GM12878 (cell line): Measurements from ENCODE around the gene AGBL1. TPM values are rescaled to one million over a fixed set of nuclear protein-coding genes. Genes with fewer than 3 reads are reported as not detected.

Experiments used
- ATAC-seq: fragments of 200-7000 bp; cut with Tn5 transposase; 3 replicates; pipeline ENCODE4 v1.9.1; 2020; ENCODE audit warnings: mild to moderate bottlenecking, moderate library complexity
- BruUV-seq: library from RNA; stranded (reverse); fragments of 400-500 nt; replicated peaks from 2 replicates; lab custom pipeline; 2021; lab: Mats Ljungman, UMichigan
- CTCF ChIA-PET: fragments of 300-600 bp; sonication (Branson Sonifier 250); formaldehyde crosslinking; extraction: SDS; loops from one replicate; lab custom pipeline; 2021; ENCODE audit warnings: inconsistent platforms; lab: Yijun Ruan, JAX
- POLR2A ChIA-PET: fragments of 350-600 bp; formaldehyde crosslinking; extraction: SDS; loops from one replicate; lab custom pipeline; 2021; ENCODE audit warnings: inconsistent platforms; lab: Charles Lee
- RAD21 ChIA-PET: fragments of 300-600 bp; sonication (Branson Sonifier 250); formaldehyde crosslinking; loops from one replicate; lab custom pipeline; 2023; ENCODE audit warnings: antibody characterized with exemption; ENCODE audit not compliant: unreplicated experiment; lab: Charles Lee
- SMC1A ChIA-PET: fragments of 300-600 bp; sonication (Branson Sonifier 250); formaldehyde crosslinking; loops from one replicate; lab custom pipeline; 2023; ENCODE audit not compliant: unreplicated experiment, uncharacterized antibody; lab: Charles Lee
- DNase-seq: peaks from one replicate; pipeline ENCODE4 v3.0.0-alpha.2; 2011; ENCODE audit warnings: low read depth, low spot score
- FAIRE-seq: peaks from 3 replicates; lab custom pipeline; 2011; peaks lifted over from hg19 to GRCh38; lab: Jason Lieb, UNC
- H2AFZ ChIP-seq: 2 replicates; pipeline ENCODE4 v1.6.0; 2011; ENCODE audit warnings: low read depth, low read length, control low read depth; ENCODE audit not compliant: control insufficient read depth
- H3K27ac ChIP-seq: 2 replicates; pipeline ENCODE4 v1.5.1; 2011; ENCODE audit warnings: control low read depth; ENCODE audit not compliant: control insufficient read depth, insufficient read depth
- H3K27me3 ChIP-seq, 2 experiments: replicated peaks in 1 of 2; 2 replicates each; pipeline versions ENCODE4 v1.6.0 to v1.6.1; 2011; ENCODE audit warnings: low read length in 1 of 2; ENCODE audit not compliant: control insufficient read depth in 2 of 2, insufficient read depth in 2 of 2
- H3K36me3 ChIP-seq, 2 experiments: 2 replicates each; pipeline ENCODE4 v1.5.1; 2011; ENCODE audit warnings: low read length in 1 of 2; ENCODE audit not compliant: control insufficient read depth in 2 of 2, insufficient read depth in 2 of 2
- H3K4me1 ChIP-seq: 2 replicates; pipeline ENCODE4 v1.6.1; 2011; ENCODE audit warnings: mild to moderate bottlenecking, low read length, moderate library complexity, mixed read lengths; ENCODE audit not compliant: control insufficient read depth, insufficient read depth
- H3K4me2 ChIP-seq: 2 replicates; pipeline ENCODE4 v1.6.0; 2011; ENCODE audit warnings: control low read depth; ENCODE audit not compliant: control insufficient read depth, insufficient read depth
- H3K4me3 ChIP-seq: fragments of 200-600 bp; sonication (generic); 2 replicates; pipeline ENCODE4 v1.5.1; 2016
- H3K79me2 ChIP-seq: 2 replicates; pipeline ENCODE4 v1.6.0; 2011; ENCODE audit warnings: low read length; ENCODE audit not compliant: control insufficient read depth, insufficient read depth
- H3K9ac ChIP-seq: 2 replicates; pipeline ENCODE4 v1.8.0; 2011; ENCODE audit warnings: low read length, control low read depth, mixed read lengths; ENCODE audit not compliant: control insufficient read depth, insufficient read depth
- H3K9me3 ChIP-seq: replicated peaks from 3 replicates; pipeline ENCODE4 v1.5.1; 2011; ENCODE audit warnings: mild to moderate bottlenecking, low read length; ENCODE audit not compliant: control insufficient read depth, insufficient read depth
- H4K20me1 ChIP-seq: 2 replicates; pipeline ENCODE4 v1.6.0; 2011; ENCODE audit not compliant: control insufficient read depth, insufficient read depth
- ATF3 ChIP-seq: IDR thresholded peaks from 2 replicates; pipeline ENCODE4 v1.6.1; 2011; ENCODE audit warnings: low read depth, mild to moderate bottlenecking, low read length, moderate library complexity, borderline replicate concordance; ENCODE audit errors: extremely low read depth
- E4F1 ChIP-seq: fragments of 450-650 bp; IDR thresholded peaks from 2 replicates; pipeline ENCODE4 v1.6.1; 2018; ENCODE audit warnings: borderline replicate concordance, mild to moderate bottlenecking; ENCODE audit not compliant: partially characterized antibody
- EED ChIP-seq: sonication (generic); IDR thresholded peaks from 2 replicates; pipeline ENCODE4 v1.6.1; 2016; ENCODE audit warnings: antibody characterized with exemption, low read depth
- ESRRA ChIP-seq: IDR thresholded peaks from 2 replicates; pipeline ENCODE4 v1.6.1; 2012; ENCODE audit warnings: mild to moderate bottlenecking, low read length, improper control_type of control experiment
- IRF3 ChIP-seq: fragments of 450-650 bp; IDR thresholded peaks from 2 replicates; pipeline ENCODE4 v1.6.1; 2014; ENCODE audit warnings: mild to moderate bottlenecking
- KLF5 ChIP-seq: fragments of 450-650 bp; IDR thresholded peaks from 2 replicates; pipeline ENCODE4 v1.6.1; 2014; ENCODE audit warnings: mild to moderate bottlenecking; ENCODE audit not compliant: partially characterized antibody
- NFIC ChIP-seq: IDR thresholded peaks from 2 replicates; pipeline ENCODE4 v1.6.1; 2012; ENCODE audit warnings: low read depth, mild to moderate bottlenecking, inconsistent platforms, low read length, moderate library complexity
- NR2C1 ChIP-seq: fragments of 450-650 bp; IDR thresholded peaks from 2 replicates; pipeline ENCODE4 v1.6.1; 2017; ENCODE audit warnings: antibody characterized with exemption, mild to moderate bottlenecking, moderate library complexity
- NR2F1 ChIP-seq: fragments of 450-650 bp; conservative IDR thresholded peaks from 2 replicates; pipeline ENCODE4 v1.6.1; 2017; ENCODE audit warnings: mild to moderate bottlenecking
- SMC3 ChIP-seq: IDR thresholded peaks from 2 replicates; pipeline ENCODE4 v1.6.1; 2011; ENCODE audit warnings: low read length, improper control_type of control experiment, borderline replicate concordance
- SREBF2 ChIP-seq: IDR thresholded peaks from 2 replicates; pipeline ENCODE4 v1.6.1; 2012; ENCODE audit warnings: mild to moderate bottlenecking, low read length
- TCF7 ChIP-seq: IDR thresholded peaks from 2 replicates; pipeline ENCODE4 v1.6.1; 2014; ENCODE audit warnings: antibody characterized with exemption, borderline replicate concordance
- ZNF24 ChIP-seq: fragments of 450-650 bp; IDR thresholded peaks from 2 replicates; pipeline ENCODE4 v1.6.1; 2017; ENCODE audit warnings: antibody characterized with exemption, mild to moderate bottlenecking
- ZNF622 ChIP-seq: fragments of 450-650 bp; IDR thresholded peaks from 2 replicates; pipeline ENCODE4 v1.6.1; 2017; ENCODE audit warnings: mild to moderate bottlenecking, inconsistent platforms
- WGBS: methylation state at CpG from one replicate; pipeline ENCODE4 v1.1.6; 2016; ENCODE audit warnings: low lambda C conversion rate; ENCODE audit not compliant: insufficient replicate concordance, insufficient coverage; ENCODE audit errors: missing lambda C conversion rate; 5-methylcytosine and 5-hydroxymethylcytosine counted together
- in situ Hi-C: fragments of 300-500 bp; cut with MboI; formaldehyde crosslinking; loops from 9 replicates; pipeline ENCODE4 v1.14.3; 2018; ENCODE audit warnings: mixed read lengths
- intact Hi-C: fragments of 100-400 bp; cut with micrococcal nuclease; formaldehyde crosslinking; loops from one replicate; pipeline ENCODE4 v1.14.2; 2022; ENCODE audit not compliant: unreplicated experiment
- polyA plus RNA-seq, 11 experiments: library from polyadenylated mRNA; depleted of rRNA in 4 of 11; unstranded in 6 of 11; stranded (reverse) in 5 of 11; fragments of >200 nt; fragmentation: Nextera tagmentation in 4 of 11; fragmentation: Illumina TruSeq in 1 of 11; extraction: Ambion mirVana in 4 of 11; extraction: Trizol in 1 of 11; gene quantifications; 1 replicate in 1 of 11; 2 replicates in 10 of 11; pipeline versions ENCODE4 v1.2.1 to v1.2.3, GENCODE V29; 2011 to 2016; ENCODE audit warnings: inconsistent platforms in 2 of 11, missing spikeins in 2 of 11, low read depth in 1 of 11
- total RNA-seq, 4 experiments: library from RNA; depleted of rRNA in 3 of 4; stranded (reverse); fragments of >200 nt in 3 of 4; fragmentation: Illumina TruSeq in 1 of 4; extraction: Trizol in 1 of 4; gene quantifications; 2 replicates each; pipeline versions ENCODE4 v1.2.1 to v1.2.3, GENCODE V29; 2013 to 2021
- TF ChIP-seq, protein P1 (sequence below): IDR thresholded peaks from 2 replicates; pipeline ENCODE4 v1.6.1; 2011; ENCODE audit warnings: borderline replicate concordance, low read depth, mild to moderate bottlenecking, moderate library complexity, mixed read lengths, low read length; ENCODE audit not compliant: insufficient read depth; ENCODE audit errors: extremely low read length
- TF ChIP-seq, protein P2 (sequence below): IDR thresholded peaks from 2 replicates; pipeline ENCODE4 v1.6.1; 2011; ENCODE audit warnings: mild to moderate bottlenecking, low read depth, low read length, moderate library complexity; ENCODE audit not compliant: insufficient replicate concordance

The AGBL1 gene
- total and polyA plus RNA-seq, 10 of the 15 experiments (the other 5 are each of a cell fraction or from before 2014, with no cell fraction given) = not detected

- TF ChIP-seq, protein P1, sequence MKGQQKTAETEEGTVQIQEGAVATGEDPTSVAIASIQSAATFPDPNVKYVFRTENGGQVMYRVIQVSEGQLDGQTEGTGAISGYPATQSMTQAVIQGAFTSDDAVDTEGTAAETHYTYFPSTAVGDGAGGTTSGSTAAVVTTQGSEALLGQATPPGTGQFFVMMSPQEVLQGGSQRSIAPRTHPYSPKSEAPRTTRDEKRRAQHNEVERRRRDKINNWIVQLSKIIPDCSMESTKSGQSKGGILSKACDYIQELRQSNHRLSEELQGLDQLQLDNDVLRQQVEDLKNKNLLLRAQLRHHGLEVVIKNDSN = no peak
- TF ChIP-seq ZNF24 (no peak), KLF5 (no peak), IRF3 (no peak), NFIC (no peak), TCF7 (no peak), SREBF2 (no peak), NR2F1 (no peak), EED (no peak)
- TF ChIP-seq, all 136 proteins: peak for 0
Observed at GRCh38 chr15:86403221-86403620, 323.6 kb downstream of the AGBL1 start (continued).

- H3K9ac ChIP-seq = no peak overlapping the region
- ChIA-PET CTCF (no interaction called here), RAD21 (no interaction called here), SMC1A (no interaction called here), POLR2A (no interaction called here)
- H3K79me2 ChIP-seq = no peaks in the 10 kb centered on the region
- DNase-seq (no peak), ATAC-seq (no peak), FAIRE-seq (no peak)
- H3K36me3 ChIP-seq = no peaks in the 10 kb centered on the region
- no TSS peak for BruUV-seq
- intact Hi-C loops (no loop called here), in situ Hi-C loops (no loop called here)
- H3K4me2 ChIP-seq = no peak overlapping the region
- H3K9me3 ChIP-seq = no peaks in the 10 kb centered on the region
- no peaks in the 10 kb centered on the region for H3K4me1 ChIP-seq
- H3K27ac ChIP-seq = no peak overlapping the region
- no peak overlapping the region for H3K4me3 ChIP-seq
- no peaks in the 10 kb centered on the region for H4K20me1 ChIP-seq
- 2% methylated on average over 3 of the region's 3 CpGs for whole genome bisulfite sequencing
- H3K27me3 ChIP-seq = no peaks in the 10 kb centered on the region
- no peak overlapping the region for H2AFZ ChIP-seq
- TF ChIP-seq, protein P2, sequence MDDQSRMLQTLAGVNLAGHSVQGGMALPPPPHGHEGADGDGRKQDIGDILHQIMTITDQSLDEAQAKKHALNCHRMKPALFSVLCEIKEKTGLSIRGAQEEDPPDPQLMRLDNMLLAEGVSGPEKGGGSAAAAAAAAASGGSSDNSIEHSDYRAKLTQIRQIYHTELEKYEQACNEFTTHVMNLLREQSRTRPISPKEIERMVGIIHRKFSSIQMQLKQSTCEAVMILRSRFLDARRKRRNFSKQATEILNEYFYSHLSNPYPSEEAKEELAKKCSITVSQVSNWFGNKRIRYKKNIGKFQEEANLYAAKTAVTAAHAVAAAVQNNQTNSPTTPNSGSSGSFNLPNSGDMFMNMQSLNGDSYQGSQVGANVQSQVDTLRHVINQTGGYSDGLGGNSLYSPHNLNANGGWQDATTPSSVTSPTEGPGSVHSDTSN = no peak
- TF ChIP-seq ESRRA (no peak), ZNF622 (no peak), NR2C1 (no peak), E4F1 (no peak), SMC3 (no peak), ATF3 (no peak)
Observed at GRCh38 chr15:86403914-86404583, 324.4 kb downstream of the AGBL1 start.
